VCaP (cell line): ENCODE data around the gene GNG8.

ENCODE experiments used
- H3K27ac ChIP-seq: fragments of 450-650 bp; 2 replicates; pipeline ENCODE4 v1.5.1; 2017
- CTCF ChIP-seq: fragments of 450-650 bp; conservative IDR thresholded peaks from 2 replicates; pipeline ENCODE4 v1.5.1; 2017; ENCODE audit warnings: mild to moderate bottlenecking, moderate library complexity

The GNG8 gene

GRCh38 chr19:46614114-46614722 is 21.8 kb downstream of the GNG8 start:
- H3K27ac ChIP-seq: peak overlapping the region; percentile 42
- TF ChIP-seq CTCF: peak; percentile 94

- TF ChIP-seq CTCF: no peak
Observed at GRCh38 chr19:46613525-46613924, 22.5 kb downstream of the GNG8 start.

GRCh38 chr19:46611776-46612175 is 24.2 kb downstream of the GNG8 start:
- no peak for TF ChIP-seq CTCF
- H3K27ac ChIP-seq: no peak overlapping the region

More at GRCh38 chr19:46613525-46613924, 22.5 kb downstream of the GNG8 start:
- H3K27ac ChIP-seq: peak overlapping the region; percentile 42

GRCh38 chr19:46610851-46611770 is 24.9 kb downstream of the GNG8 start:
- H3K27ac ChIP-seq: no peak overlapping the region
- no peak for TF ChIP-seq CTCF

GRCh38 chr19:46610413-46610775 is 25.6 kb downstream of the GNG8 start:
- H3K27ac ChIP-seq: no peak overlapping the region
- TF ChIP-seq CTCF: no peak

GRCh38 chr19:46609511-46610412 is 26.2 kb downstream of the GNG8 start:
- TF ChIP-seq CTCF: no peak
- H3K27ac ChIP-seq: no peak overlapping the region
